ENCODE measurements around the gene SYT5.
"Not testable (repeated sequence)": the region's sequence is repeated elsewhere in the genome, so short reads cannot be mapped to it uniquely, and the experiment has no call there.

The SYT5 gene

DNA sequence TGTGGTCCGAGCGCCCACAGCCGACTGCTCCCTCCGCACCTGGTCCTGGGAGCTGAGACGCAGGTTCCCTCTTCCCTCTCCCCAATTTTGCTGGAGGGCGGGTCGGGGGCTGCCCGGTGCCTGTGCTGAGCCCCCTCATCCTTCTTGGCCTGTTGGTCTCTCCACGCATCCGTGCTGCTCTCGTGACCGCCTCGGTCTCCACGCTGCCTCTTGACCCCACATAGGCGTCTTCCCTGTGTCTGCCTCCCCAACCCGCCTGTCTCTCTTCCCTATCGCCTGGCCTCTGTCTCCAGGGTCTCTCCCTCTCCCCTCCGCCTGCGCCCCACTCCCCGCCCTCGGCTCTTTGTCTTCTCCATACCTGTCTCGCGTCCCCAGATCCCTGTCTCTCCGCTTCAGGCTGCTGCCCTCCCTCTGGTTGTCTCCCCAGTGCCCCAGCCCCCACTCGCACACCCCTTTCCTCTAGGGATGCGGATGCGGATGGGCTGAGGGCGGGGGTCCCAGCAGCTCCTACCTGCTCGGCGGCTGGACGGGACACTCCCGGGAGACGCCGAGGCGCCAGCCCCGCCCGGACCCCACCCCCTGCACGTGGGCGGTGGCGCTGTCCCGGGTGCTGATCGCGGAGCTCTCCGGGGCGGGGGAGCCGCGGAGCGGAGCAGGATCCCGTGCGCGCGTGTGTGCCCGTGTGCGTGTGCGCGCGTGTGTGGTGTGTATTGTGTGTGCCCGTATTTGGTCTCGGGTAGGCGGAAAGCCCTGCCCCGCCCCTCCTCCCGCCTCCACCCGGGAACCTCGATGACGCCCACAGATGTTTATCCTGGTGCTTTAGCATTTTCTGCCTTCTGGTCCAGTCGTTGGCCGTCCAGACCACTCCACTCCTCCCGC lies at the start of gene SYT5:
TSS of gene SYT5 (minus strand) at position 684 of the 879 bp plus-strand sequence. CDS start 1,248 bp downstream, outside the sequence.
- DNase-seq (ENCODE audit: low spot score), result peak; percentile 84

DNA sequence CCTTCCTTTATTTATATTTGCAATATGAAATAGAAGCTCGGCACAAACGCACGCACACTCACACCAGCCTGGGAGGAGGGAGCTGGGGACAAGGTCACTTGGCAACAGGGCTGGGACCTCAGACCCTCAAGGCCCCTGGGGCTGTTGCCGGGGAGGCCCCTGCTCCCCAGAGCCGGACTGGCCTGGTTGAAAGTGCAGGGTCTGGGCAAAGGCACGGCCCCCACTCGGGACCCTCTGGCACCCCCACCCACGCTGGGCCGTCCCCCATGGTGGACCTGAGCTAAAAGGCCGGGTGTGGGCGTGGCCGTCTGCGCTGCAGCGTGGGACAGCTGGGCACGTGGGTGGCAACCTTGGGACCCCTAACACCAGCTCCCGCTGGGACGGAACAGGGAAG lies 49.7 kb upstream of the SYT5 start:
- no peak for DNase-seq (ENCODE audit: low spot score)

DNA sequence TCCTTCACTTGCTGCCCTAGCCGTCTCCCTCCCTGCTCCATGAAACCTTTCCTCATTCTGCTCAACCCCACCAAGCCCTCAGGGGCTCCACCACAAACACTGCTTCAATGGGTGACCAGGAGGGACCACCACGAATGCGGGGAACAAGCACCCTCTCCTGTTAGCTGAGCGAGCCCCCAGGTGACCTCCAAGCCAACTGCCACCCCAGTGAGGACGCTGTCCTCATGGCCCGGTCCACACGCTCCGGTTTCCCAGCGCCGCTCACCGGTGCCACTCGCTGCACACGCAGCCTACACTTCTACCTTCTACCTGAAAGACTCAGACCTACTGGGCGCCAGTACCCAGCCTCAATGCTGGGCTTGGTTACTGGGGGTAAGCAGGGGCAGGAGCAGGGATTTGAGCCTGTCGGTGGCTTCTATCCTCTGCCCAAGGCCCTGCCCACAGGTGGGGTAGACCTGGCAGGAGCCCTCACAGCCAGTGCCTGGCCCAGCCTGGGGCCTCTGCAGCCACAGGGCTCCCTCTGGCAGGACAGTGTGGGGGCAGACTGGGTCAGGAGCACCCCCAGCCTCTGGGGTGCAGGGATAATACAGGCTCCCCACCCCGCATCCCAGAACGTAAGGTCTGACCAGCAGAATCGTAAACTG lies 49.2 kb upstream of the SYT5 start:
- DNase-seq (ENCODE audit: low spot score), result no peak

DNA sequence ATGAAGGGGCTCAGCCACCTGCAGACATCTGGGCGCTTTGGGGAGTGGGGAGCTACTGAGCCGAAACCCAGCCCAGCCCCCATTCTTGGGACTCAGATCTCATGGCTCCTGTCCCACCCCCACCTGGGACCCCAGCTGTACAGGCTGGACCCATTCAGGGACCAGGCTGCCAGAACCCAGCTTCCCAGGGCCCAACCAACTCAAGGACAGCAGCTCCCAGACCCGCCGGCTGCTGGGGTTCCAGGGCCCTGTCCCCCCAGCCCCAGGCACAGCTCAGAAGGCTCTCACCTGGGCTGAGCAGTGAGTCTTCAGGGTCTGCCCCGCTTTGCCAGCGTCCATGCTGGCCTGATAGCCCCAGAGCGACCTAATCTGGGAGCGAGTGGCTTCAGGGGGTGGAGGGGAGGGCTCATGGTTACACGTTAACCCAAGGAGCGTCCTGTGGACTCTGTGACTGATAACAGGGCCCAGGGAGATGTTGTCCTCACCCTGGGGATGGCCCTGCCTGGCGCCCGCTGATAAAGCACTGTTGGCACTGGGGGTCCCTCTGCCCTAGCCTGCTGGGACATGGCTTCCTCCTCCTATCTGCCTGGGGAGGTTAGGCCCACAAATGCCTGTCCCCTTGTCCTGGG lies 48.4 kb upstream of the SYT5 start, which contains the start of gene TMEM86B:
TSS of gene TMEM86B (minus strand) at position 361 of the 629 bp plus-strand sequence. CDS start at position 339, 22 bp downstream.
- peak; percentile 98 for DNase-seq (ENCODE audit: low spot score)

- no peak for DNase-seq (ENCODE audit: low spot score)
These were observed 47.9 kb upstream of the SYT5 start for GRCh38 chr19:55228015-55228391.

GRCh38 chr19:55227241-55228014 lies 47.3 kb upstream of the SYT5 start:
- DNase-seq (ENCODE audit: low spot score), result no peak

DNA sequence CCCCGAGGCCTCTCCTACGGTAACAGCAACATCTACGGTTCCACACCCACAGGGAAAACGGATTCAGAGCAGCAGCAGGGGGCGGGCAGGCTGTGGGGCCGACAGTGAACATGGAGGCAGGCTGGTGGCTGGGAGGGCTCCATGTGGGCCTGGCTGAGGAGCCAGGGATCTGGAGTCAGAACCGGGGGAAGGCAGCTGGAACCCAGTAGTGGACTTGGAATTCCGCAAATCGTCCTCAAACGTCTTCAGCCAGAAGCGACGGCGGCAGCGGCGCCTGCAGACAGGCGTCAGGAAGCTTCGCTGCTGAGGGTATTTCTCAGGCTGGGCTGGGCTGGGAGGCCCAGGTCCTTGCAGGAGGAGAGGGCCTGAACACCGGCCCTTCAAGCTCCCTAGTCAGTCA lies 46.7 kb upstream of the SYT5 start:
- no peak for DNase-seq (ENCODE audit: low spot score)

DNA sequence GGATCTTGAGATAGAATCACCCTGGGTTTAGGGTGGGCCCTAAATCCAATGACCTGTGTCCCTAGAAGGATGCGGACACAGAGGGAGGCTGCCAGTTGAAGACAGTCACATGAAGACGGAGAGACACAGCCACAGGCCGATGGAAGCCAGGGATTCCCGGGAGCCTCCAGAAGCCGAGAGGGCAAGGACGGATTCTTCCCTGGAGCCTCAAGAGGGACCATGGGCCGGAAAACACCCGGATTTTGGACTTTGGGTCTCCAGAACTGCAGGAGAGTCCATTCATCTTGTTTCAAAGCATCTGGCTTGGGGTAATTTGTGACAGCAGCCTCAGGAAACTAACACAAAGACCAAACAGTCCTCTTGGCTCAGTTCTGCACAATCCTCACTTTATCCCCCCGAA lies 46.2 kb upstream of the SYT5 start:
- no peak for DNase-seq (ENCODE audit: low spot score)

- DNase-seq (ENCODE audit: low spot score), result no peak
These were observed 45.4 kb upstream of the SYT5 start for GRCh38 chr19:55225415-55225958.

DNA sequence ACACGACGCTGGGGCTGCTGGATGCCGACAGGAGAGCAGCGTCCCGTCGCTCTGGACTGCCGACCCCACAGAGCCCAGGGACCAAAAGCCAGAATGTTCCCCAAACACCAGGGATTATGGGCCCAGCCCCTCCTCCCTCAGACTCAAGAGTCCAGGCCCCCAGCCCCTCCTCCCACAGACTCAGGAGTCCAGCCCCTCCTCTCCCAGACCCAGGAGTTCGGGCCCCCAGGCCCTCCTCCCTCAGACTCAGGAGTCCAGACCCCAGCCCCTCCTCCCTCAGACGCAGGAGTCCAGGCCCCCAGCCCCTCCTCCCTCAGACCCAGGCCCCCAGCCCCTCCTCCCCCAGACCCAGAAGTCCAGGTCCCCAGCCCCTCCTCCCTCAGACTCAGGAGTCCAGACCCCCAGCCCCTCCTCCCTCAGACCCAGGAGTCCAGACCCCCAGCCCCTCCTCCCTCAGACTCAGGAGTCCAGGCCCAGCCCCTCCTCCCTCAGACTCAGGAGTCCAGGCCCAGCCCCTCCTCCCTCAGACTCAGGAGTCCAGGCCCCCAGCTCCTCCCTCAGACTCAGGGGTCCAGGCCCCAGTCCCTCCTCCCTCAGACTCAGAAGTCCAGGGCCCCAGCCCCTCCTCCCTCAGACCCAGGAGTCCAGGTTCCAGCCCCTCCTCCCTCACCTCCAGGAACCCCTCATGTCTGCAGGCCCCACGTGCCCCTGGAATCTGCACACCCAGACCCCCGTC lies 44.8 kb upstream of the SYT5 start:
- DNase-seq (ENCODE audit: low spot score), result not testable (repeated sequence)

GRCh38 chr19:55224038-55224665 lies 44.1 kb upstream of the SYT5 start:
- DNase-seq (ENCODE audit: low spot score), result no peak

DNA sequence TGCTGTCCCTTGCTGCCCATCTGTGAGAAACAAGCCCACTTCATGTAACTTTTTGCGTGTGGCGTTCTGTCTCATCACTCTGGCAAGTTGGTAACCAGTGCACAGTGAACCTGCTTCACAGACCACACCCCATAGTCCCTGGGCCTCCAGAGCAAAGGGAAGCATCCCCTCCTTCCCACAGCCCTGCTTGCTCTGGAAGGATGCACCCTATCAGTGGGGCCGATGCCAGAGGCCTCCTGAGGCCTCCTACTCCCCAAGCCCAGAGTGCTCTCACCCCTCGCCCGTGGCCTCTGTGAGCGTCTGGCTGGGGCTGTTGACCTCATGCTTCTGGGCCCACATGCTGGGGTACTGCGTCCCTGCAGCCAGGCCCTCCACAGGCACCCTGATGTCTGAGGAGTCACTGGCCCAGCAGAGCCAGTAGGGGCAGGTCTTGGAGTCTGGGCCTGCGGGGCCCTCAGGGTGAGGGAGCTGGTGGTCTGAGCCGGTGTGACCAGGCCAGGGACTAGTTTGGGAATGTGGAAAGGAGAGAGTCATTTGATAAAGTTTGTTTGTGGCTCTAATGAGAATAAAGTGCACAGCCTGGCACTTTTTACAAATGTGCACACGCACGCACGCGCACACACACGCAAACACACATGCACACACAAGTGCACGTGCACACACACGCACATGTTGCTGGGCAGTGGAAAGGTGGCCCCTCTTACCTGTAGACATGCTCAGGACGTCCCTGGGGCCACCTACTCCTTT lies 43.4 kb upstream of the SYT5 start:
- DNase-seq (ENCODE audit: low spot score), result no peak

DNA sequence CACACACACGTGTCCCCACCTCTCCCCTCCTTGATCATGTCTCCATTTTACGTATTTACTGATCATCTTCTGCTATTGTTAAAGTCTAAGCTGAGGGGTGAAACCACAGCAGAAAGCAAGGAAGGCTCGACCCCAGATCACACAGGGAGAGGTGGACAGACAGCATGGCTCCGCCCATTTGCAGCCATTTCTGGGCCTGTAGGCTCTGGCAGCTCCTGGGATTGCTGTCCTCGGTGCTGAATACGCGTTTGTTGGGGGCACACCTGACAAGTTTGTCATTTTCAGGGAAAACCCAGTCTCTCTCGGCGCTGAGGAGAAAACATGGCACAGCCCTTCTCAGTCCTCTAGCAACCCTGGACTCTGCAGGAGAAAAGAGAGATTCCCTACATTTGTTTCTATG lies 40.4 kb upstream of the SYT5 start:
- DNase-seq (ENCODE audit: low spot score), result no peak

- peak; percentile 94 for DNase-seq (ENCODE audit: low spot score)
These were observed 36.5 kb upstream of the SYT5 start for GRCh38 chr19:55216461-55217198.

- DNase-seq (ENCODE audit: low spot score), result no peak
These were observed 33.5 kb upstream of the SYT5 start for GRCh38 chr19:55213547-55213946.

DNA sequence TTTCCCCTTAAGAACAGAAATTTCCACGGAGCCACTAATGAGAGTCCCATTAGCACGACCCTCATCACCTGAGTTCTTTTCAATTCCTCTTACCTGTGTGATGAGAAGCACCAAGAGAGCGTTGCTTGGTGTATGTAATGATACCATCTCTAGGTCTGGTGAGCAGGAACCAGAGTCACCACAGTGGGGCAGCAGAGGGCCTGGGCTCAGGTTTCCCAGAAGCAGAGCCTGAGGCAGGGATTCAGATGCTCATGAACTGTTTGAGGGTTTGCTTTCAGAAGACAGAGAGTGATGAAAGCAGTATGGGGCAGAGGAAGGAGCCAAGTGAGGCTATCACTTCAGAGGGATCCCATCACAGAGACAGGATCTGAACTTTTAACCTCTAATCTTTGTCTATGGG lies 32.4 kb upstream of the SYT5 start:
- DNase-seq (ENCODE audit: low spot score), result no peak

DNA sequence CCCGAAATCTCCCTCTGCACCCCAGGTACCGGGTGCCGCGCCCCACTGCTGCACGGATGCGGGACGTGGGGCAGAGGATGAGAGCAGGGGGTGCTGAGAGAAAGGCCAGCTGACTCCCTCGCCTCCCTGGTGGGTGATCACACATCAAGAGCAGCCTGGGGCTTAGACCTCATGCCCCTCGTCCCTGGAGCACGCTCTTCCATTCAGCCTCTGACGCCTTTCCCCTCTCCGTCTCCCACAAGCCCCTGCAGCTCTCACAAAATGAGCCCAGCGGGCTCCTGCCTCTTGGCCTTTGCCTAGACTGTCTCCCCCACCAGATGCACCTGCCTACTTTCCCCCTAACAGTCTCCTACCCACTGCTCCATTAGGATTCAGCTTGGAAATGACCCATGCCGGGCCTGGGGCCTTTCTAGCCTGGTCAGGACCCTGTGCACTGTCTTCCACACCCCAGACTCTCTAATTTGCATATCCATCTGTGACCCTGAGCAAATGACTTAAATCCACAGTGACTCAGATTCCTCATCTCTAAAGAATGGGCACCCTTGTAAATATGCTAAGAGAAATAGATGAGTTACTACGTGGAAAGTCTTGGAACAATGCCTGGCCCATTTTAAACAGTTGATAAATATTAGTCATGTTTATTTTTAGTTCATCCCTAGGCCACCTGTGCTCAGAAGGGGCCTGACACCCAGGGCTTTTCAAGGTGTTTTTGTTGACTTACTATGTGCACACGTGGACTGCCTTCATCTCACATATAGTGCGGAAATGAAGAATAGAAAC lies 29.8 kb upstream of the SYT5 start:
- DNase-seq (ENCODE audit: low spot score), result no peak

Measured in HuH-7.5 (cell line).